Activated CD8-positive, alpha-beta T cell treated with anti-CD3 and anti-CD28 coated beads for 36 hours (primary cell): ENCODE measurements around the gene KCNC1. TPM values are rescaled to one million over a fixed set of nuclear protein-coding genes. Genes with fewer than 3 reads are reported as not detected.
A peak's percentile ranks its signal among the peaks of the same experiment; 100 is the strongest.

ENCODE experiments used
- ATAC-seq: fragments of 200-7000 bp; cut with Tn5 transposase; one replicate; pipeline ENCODE4 v1.10.0; 2021; ENCODE audit warnings: mild to moderate bottlenecking, moderate library complexity
- CTCF ChIA-PET: fragments of 350-600 bp; sonication (Branson Sonifier 250); formaldehyde crosslinking; loops from one replicate; lab custom pipeline; 2021; ENCODE audit warnings: antibody characterized with exemption; lab: Charles Lee
- POLR2A ChIA-PET: fragments of 350-600 bp; sonication (Branson Sonifier 250); formaldehyde crosslinking; loops from one replicate; lab custom pipeline; 2021; ENCODE audit warnings: antibody characterized with exemption; lab: Charles Lee
- DNase-seq: peaks from one replicate; pipeline ENCODE4 v3.0.0-alpha.2; 2020
- H3K27ac Mint-ChIP-seq: one replicate; pipeline ENCODE4 v1.8.0; 2021; ENCODE audit warnings: mild to moderate bottlenecking, mixed read lengths
- H3K27me3 Mint-ChIP-seq: one replicate; pipeline ENCODE4 v1.8.0; 2021; ENCODE audit warnings: mixed read lengths
- H3K36me3 Mint-ChIP-seq: one replicate; pipeline ENCODE4 v1.8.0; 2021; ENCODE audit warnings: low read depth, mixed read lengths
- H3K4me1 Mint-ChIP-seq: one replicate; pipeline ENCODE4 v1.8.0; 2021; ENCODE audit warnings: low read depth, mixed read lengths
- H3K4me3 Mint-ChIP-seq: one replicate; pipeline ENCODE4 v1.8.0; 2021; ENCODE audit warnings: mild to moderate bottlenecking, moderate library complexity, mixed read lengths
- H3K9me3 Mint-ChIP-seq: one replicate; pipeline ENCODE4 v1.8.0; 2021; ENCODE audit warnings: mixed read lengths
- intact Hi-C: fragments of 100-400 bp; cut with micrococcal nuclease; formaldehyde crosslinking; loops from one replicate; pipeline ENCODE4 v1.10.0; 2022
- total RNA-seq, 2 experiments: library from RNA; stranded (reverse); gene quantifications; one replicate each; pipeline ENCODE4 v1.2.3, GENCODE V29; 2021
- TF ChIP-seq, protein P1 (sequence below): fragments of 200-600 bp; IDR thresholded peaks from one replicate; pipeline ENCODE4 v1.8.0; 2022; ENCODE audit warnings: antibody characterized with exemption, mild to moderate bottlenecking

The KCNC1 gene
- total RNA-seq, 2 experiments from 2014 or later: not detected

DNA sequence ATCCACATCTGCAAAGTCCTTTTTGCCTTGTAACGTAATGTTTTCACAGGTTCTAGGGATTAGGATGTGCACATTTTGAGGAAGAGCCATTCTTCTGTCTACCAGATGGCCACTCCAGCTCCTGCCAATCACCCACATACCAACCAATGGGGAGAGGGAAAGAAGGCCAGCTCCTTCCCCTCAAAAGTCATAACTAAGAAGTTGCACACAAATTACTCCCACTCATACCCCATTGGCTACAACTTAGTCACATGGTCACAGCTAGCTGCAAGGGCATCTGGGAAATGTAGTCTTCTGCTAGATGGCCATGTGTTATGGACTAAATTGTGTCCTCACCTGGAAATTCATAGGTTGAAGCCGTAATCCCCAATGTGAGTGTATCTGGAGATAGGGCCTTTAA lies 30.6 kb upstream of the KCNC1 start:
- Mint-ChIP-seq H3K27me3 (peaks cover 8% of the 10 kb centered on the region), H3K4me3 (no peak overlapping the region), H3K4me1 (no peaks in the 10 kb centered on the region), H3K27ac (no peak overlapping the region), H3K36me3 (no peaks in the 10 kb centered on the region), H3K9me3 (no peaks in the 10 kb centered on the region)
- ChIA-PET POLR2A (no interaction called here), CTCF (interaction anchor here (2.9 kb wide), 1 partner anchor 27 kb away, joined by 9 read pairs; no protein-coding TSS in a partner anchor)
- peak; percentile 42 for ATAC-seq
- DNase-seq: no peak
- intact Hi-C loops: no loop called here
- TF ChIP-seq, protein P1, sequence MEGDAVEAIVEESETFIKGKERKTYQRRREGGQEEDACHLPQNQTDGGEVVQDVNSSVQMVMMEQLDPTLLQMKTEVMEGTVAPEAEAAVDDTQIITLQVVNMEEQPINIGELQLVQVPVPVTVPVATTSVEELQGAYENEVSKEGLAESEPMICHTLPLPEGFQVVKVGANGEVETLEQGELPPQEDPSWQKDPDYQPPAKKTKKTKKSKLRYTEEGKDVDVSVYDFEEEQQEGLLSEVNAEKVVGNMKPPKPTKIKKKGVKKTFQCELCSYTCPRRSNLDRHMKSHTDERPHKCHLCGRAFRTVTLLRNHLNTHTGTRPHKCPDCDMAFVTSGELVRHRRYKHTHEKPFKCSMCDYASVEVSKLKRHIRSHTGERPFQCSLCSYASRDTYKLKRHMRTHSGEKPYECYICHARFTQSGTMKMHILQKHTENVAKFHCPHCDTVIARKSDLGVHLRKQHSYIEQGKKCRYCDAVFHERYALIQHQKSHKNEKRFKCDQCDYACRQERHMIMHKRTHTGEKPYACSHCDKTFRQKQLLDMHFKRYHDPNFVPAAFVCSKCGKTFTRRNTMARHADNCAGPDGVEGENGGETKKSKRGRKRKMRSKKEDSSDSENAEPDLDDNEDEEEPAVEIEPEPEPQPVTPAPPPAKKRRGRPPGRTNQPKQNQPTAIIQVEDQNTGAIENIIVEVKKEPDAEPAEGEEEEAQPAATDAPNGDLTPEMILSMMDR: no peak

DNA sequence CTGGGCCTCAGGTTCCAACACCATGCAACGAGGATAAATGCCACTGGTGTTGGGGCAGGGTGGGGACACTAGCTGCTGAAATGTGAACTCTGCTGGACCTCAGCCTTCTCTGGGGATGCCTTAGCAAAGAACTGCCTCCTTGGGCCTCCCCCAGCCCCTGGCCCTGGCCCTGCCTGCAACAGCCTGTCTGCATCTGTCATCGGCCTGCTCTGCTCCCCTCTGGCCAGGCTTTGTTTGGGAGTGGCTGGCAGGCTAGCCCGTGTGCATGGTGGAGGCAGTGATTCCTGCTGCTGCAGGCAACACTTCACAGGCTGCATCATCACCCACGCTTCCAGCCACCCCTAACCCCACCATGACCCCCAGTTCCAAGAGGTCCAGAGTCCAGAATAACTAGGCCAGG lies 26.8 kb upstream of the KCNC1 start:
- ChIA-PET CTCF (no interaction called here), POLR2A (no interaction called here)
- H3K9me3 Mint-ChIP-seq: no peaks in the 10 kb centered on the region
- no peak overlapping the region for H3K4me3 Mint-ChIP-seq
- H3K4me1 Mint-ChIP-seq: no peaks in the 10 kb centered on the region
- H3K27me3 Mint-ChIP-seq: peaks cover 13% of the 10 kb centered on the region
- no peaks in the 10 kb centered on the region for H3K36me3 Mint-ChIP-seq
- no peak for DNase-seq
- intact Hi-C loops: no loop called here
- no peak overlapping the region for H3K27ac Mint-ChIP-seq
- TF ChIP-seq, protein P1: no peak
- ATAC-seq: no peak

DNA sequence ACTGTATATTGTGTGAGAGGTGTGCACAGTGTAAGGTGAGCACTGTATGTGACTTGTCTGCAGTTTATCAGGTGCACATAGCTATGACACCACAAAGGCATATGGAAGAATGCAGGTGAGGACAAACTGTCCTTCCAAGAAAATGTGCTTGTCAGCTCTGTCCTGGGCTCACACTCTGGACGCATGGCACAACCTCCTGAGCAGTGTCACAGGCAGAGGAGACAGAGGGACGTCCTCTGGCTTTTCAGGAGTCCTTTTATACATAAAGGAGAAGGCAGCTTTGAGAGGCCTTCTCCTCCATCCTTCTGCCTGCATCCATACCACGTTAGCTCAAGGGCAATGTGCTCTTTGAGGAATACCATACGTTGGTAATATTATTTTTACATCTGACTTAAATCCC lies 22.7 kb upstream of the KCNC1 start:
- CTCF ChIA-PET: interaction anchor here (1.4 to 1.5 kb wide), 2 partner anchors 9 to 23 kb away, joined by 3 read pairs; partner anchors contain the start of gene KCNC1
- Mint-ChIP-seq H3K27me3 (peaks cover 8% of the 10 kb centered on the region), H3K4me3 (no peak overlapping the region), H3K36me3 (no peaks in the 10 kb centered on the region), H3K4me1 (no peaks in the 10 kb centered on the region), H3K9me3 (no peaks in the 10 kb centered on the region), H3K27ac (no peak overlapping the region)
- ATAC-seq (no peak), DNase-seq (no peak)
- TF ChIP-seq, protein P1: no peak
- POLR2A ChIA-PET: interaction anchor here (0.8 kb wide), 1 partner anchor 275 kb away, joined by 3 read pairs; no protein-coding TSS in a partner anchor
- intact Hi-C loops: loop anchor here (10.0 kb wide), 1 partner anchor 117 kb away; no protein-coding TSS in a partner anchor

DNA sequence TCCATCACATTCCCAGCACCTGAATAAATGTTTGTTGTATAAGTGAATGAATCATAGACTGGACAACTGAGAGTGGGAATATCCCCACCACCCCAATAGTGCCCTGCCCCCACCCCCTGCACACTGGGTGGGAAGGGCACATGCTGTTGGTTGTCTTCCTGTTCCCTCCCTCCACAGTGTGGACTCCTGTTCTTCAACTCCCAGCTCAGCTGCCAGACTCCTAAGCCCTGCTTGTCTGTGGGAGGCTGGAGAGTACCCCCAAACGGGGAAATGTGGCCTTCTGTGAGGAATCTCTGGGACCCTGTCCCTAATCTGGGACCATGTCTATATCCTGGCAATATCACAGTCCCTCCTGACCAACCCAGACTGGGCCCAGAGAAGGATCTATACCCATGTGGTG lies 20.7 kb upstream of the KCNC1 start:
- Mint-ChIP-seq H3K4me3 (no peak overlapping the region), H3K36me3 (no peaks in the 10 kb centered on the region), H3K27ac (no peak overlapping the region), H3K4me1 (peaks cover under 1% of the 10 kb centered on the region), H3K27me3 (peaks cover 15% of the 10 kb centered on the region), H3K9me3 (no peaks in the 10 kb centered on the region)
- ChIA-PET POLR2A (no interaction called here), CTCF (no interaction called here)
- ATAC-seq (no peak), DNase-seq (no peak)
- intact Hi-C loops: loop anchor here (10.0 kb wide), 1 partner anchor 119 kb away; no protein-coding TSS in a partner anchor
- TF ChIP-seq, protein P1: no peak

DNA sequence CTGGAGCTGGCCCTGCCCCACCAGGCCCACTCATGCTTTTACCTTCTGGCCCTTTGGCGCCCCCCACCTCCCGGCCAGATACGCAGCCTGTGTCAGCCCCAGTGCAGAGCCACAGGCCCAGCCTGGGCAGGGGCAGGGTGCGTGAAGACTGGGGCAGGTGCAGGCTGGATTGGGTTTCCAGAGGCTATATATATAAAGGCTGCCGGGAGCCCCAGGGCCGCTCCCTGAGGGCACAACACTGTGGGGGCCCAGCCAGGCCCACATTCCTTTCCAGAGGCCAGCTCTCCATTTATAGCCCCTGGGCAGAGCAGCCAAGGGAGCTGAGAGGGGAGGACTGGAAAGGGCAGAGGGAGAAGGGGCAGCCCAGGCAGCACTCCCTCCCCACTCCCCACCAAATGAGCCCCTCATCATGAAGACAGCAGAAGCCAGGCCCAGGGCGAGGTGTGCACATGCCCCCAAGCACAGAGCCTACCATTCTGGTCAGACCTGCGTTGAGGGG lies 20.2 kb upstream of the KCNC1 start:
- DNase-seq: no peak
- no peaks in the 10 kb centered on the region for H3K9me3 Mint-ChIP-seq
- H3K27me3 Mint-ChIP-seq: peaks cover 15% of the 10 kb centered on the region
- H3K36me3 Mint-ChIP-seq: no peaks in the 10 kb centered on the region
- intact Hi-C loops: loop anchor here (10.0 kb wide), 1 partner anchor 120 kb away; no protein-coding TSS in a partner anchor
- no peak overlapping the region for H3K4me3 Mint-ChIP-seq
- H3K27ac Mint-ChIP-seq: no peak overlapping the region
- peaks cover 2% of the 10 kb centered on the region for H3K4me1 Mint-ChIP-seq
- no peak for ATAC-seq
- TF ChIP-seq, protein P1: no peak
- ChIA-PET CTCF (no interaction called here), POLR2A (no interaction called here)
